Spinal cord (tissue), 10 donors: ENCODE data around the gene PIP5K1C. TPM values are rescaled to one million over a fixed set of nuclear protein-coding genes. Genes with fewer than 3 reads are reported as not detected.

Source experiments
- DNase-seq, 6 donors: peaks; one replicate each; pipeline versions ENCODE4 v3.0.0 to v3.0.0-alpha.2; 2013 to 2015; ENCODE audit warnings: low spot score in 6 of 6, low read depth in 4 of 6
- H3K27ac ChIP-seq: one replicate; pipeline ENCODE4 v1.5.1; 2013; ENCODE audit warnings: low read depth, low read length, control low read depth
- H3K27me3 ChIP-seq: one replicate; pipeline ENCODE4 v1.6.1; 2013; ENCODE audit warnings: low read length; ENCODE audit not compliant: control insufficient read depth, insufficient read depth
- H3K36me3 ChIP-seq: one replicate; pipeline ENCODE4 v1.6.1; 2013; ENCODE audit warnings: low read length; ENCODE audit not compliant: control insufficient read depth, insufficient read depth
- H3K4me1 ChIP-seq: one replicate; pipeline ENCODE4 v1.6.1; 2013; ENCODE audit warnings: low read length; ENCODE audit not compliant: control insufficient read depth, insufficient read depth
- H3K4me3 ChIP-seq: one replicate; pipeline ENCODE4 v1.5.1; 2013; ENCODE audit warnings: low read depth, low read length, control low read depth
- H3K9me3 ChIP-seq: one replicate; pipeline ENCODE4 v1.6.1; 2013; ENCODE audit warnings: low read length; ENCODE audit not compliant: control insufficient read depth, insufficient read depth
- WGBS: methylation state at CpG from one replicate; pipeline ENCODE4 v1.1.5; 2013; ENCODE audit warnings: missing lambda C conversion rate; ENCODE audit not compliant: insufficient coverage; 5-methylcytosine and 5-hydroxymethylcytosine counted together
- polyA plus RNA-seq, 2 donors: library from polyadenylated mRNA; unstranded; fragments of 120-200 nt; gene quantifications; one replicate each; pipeline ENCODE4 v1.2.1, GENCODE V29; 2013; ENCODE audit not compliant: insufficient read length in 2 of 2
- total RNA-seq, 2 donors: library from RNA; depleted of rRNA in 1 of 2; stranded (reverse); fragments of 120-200 nt in 1 of 2; fragments of >200 nt in 1 of 2; gene quantifications; one replicate each; pipeline versions ENCODE4 v1.2.3 to v1.2.4, GENCODE V29; 2013 to 2014
- donor health status: healthy.

Gene PIP5K1C
- total and polyA plus RNA-seq, 4 donors, result 25.4 to 91.1 (median 56.0) TPM

GRCh38 chr19:3690551-3691371 is 9.5 kb downstream of the PIP5K1C start:
- no peak for DNase-seq
- no peak overlapping the region for H3K27ac ChIP-seq
- H3K27me3 ChIP-seq, result no peaks in the 10 kb centered on the region
- H3K4me1 ChIP-seq, result peaks cover 33% of the 10 kb centered on the region
- no peak overlapping the region for H3K4me3 ChIP-seq
- no peaks in the 10 kb centered on the region for H3K9me3 ChIP-seq
- peaks cover 65% of the 10 kb centered on the region for H3K36me3 ChIP-seq
- WGBS, result 95% methylated on average over 29 of the region's 31 CpGs

GRCh38 chr19:3687774-3688706 is 12.2 kb downstream of the PIP5K1C start:
- Histone ChIP-seq H3K36me3 (peaks cover 55% of the 10 kb centered on the region), H3K4me3 (no peak overlapping the region), H3K9me3 (no peaks in the 10 kb centered on the region), H3K27ac (no peak overlapping the region), H3K27me3 (no peaks in the 10 kb centered on the region), H3K4me1 (peaks cover 29% of the 10 kb centered on the region)
- WGBS, result 42% methylated on average over 55 of the region's 55 CpGs
- DNase-seq, result no peak

GRCh38 chr19:3687393-3687773 is 12.9 kb downstream of the PIP5K1C start:
- H3K4me3 ChIP-seq, result no peak overlapping the region
- H3K4me1 ChIP-seq, result peaks cover 27% of the 10 kb centered on the region
- H3K27me3 ChIP-seq, result no peaks in the 10 kb centered on the region
- no peak overlapping the region for H3K27ac ChIP-seq
- no peaks in the 10 kb centered on the region for H3K9me3 ChIP-seq
- WGBS, result 100% methylated on average over 1 of the region's 12 CpGs
- no peak for DNase-seq
- peaks cover 53% of the 10 kb centered on the region for H3K36me3 ChIP-seq

GRCh38 chr19:3684817-3685410 is 15.4 kb downstream of the PIP5K1C start:
- DNase-seq, result no peak
- Histone ChIP-seq H3K4me1 (peaks cover 23% of the 10 kb centered on the region), H3K9me3 (no peaks in the 10 kb centered on the region), H3K27ac (no peak overlapping the region), H3K4me3 (no peak overlapping the region), H3K27me3 (no peaks in the 10 kb centered on the region), H3K36me3 (peaks cover 45% of the 10 kb centered on the region)
- 93% methylated on average over 4 of the region's 8 CpGs for WGBS

- no peak overlapping the region for H3K27ac ChIP-seq
- WGBS, result 88% methylated on average over 21 of the region's 23 CpGs
- DNase-seq, result no peak
- H3K4me1 ChIP-seq, result peaks cover 23% of the 10 kb centered on the region
- no peaks in the 10 kb centered on the region for H3K27me3 ChIP-seq
- no peak overlapping the region for H3K4me3 ChIP-seq
- H3K36me3 ChIP-seq, result peaks cover 51% of the 10 kb centered on the region
- H3K9me3 ChIP-seq, result no peaks in the 10 kb centered on the region
Observed at GRCh38 chr19:3684054-3684816, 16.0 kb downstream of the PIP5K1C start.

- H3K4me3 ChIP-seq, result no peak overlapping the region
- H3K9me3 ChIP-seq, result no peaks in the 10 kb centered on the region
- peaks cover 53% of the 10 kb centered on the region for H3K36me3 ChIP-seq
- H3K27me3 ChIP-seq, result no peaks in the 10 kb centered on the region
- H3K27ac ChIP-seq, result peak overlapping the region; percentile 54
- no peak for DNase-seq
- 64% methylated on average over 18 of the region's 26 CpGs for WGBS
- peaks cover 20% of the 10 kb centered on the region for H3K4me1 ChIP-seq
Observed at GRCh38 chr19:3683405-3684053, 16.7 kb downstream of the PIP5K1C start.

- H3K4me1 ChIP-seq, result peaks cover 14% of the 10 kb centered on the region
- no peaks in the 10 kb centered on the region for H3K9me3 ChIP-seq
- H3K27ac ChIP-seq, result peak overlapping the region; percentile 54
- no peak overlapping the region for H3K4me3 ChIP-seq
- H3K36me3 ChIP-seq, result peaks cover 52% of the 10 kb centered on the region
- DNase-seq, result peak in 2 of 6 donors; percentile 8 to 51
- no peaks in the 10 kb centered on the region for H3K27me3 ChIP-seq
- WGBS, result 70% methylated on average over 17 of the region's 17 CpGs
Observed at GRCh38 chr19:3682741-3683404, 17.4 kb downstream of the PIP5K1C start.

GRCh38 chr19:3682286-3682685 is 18.0 kb downstream of the PIP5K1C start:
- Histone ChIP-seq H3K27me3 (no peaks in the 10 kb centered on the region), H3K36me3 (peaks cover 46% of the 10 kb centered on the region), H3K27ac (no peak overlapping the region), H3K4me3 (no peak overlapping the region), H3K4me1 (peaks cover 8% of the 10 kb centered on the region), H3K9me3 (no peaks in the 10 kb centered on the region)
- DNase-seq, result no peak
- WGBS, result 95% methylated on average over 2 of the region's 10 CpGs
